Keratinocyte (primary cell): ENCODE data around the gene GNAT2. TPM values are rescaled to one million over a fixed set of nuclear protein-coding genes. Genes with fewer than 3 reads are reported as not detected.
A peak's percentile ranks its signal among the peaks of the same experiment; 100 is the strongest.

Experiments used
- DNase-seq: peaks from one replicate; pipeline ENCODE4 v3.0.0-alpha.2; 2011; ENCODE audit warnings: low read depth, missing footprints, low spot score
- FAIRE-seq: peaks from 2 replicates; lab custom pipeline; 2011; peaks lifted over from hg19 to GRCh38; lab: Jason Lieb, UNC
- H2AFZ ChIP-seq: 2 replicates; pipeline ENCODE4 v1.6.0; 2012; ENCODE audit warnings: low read length, control low read depth, inconsistent platforms; ENCODE audit not compliant: control insufficient read depth
- H3K27ac ChIP-seq: 2 replicates; pipeline ENCODE4 v1.5.1; 2011; ENCODE audit warnings: low read length; ENCODE audit not compliant: control insufficient read depth, insufficient read depth
- H3K27me3 ChIP-seq: 3 replicates; pipeline ENCODE4 v1.6.0; 2011; ENCODE audit warnings: low read length; ENCODE audit not compliant: control insufficient read depth, insufficient read depth; ENCODE audit errors: extremely low read depth
- H3K36me3 ChIP-seq, 2 experiments: 2 replicates in 1 of 2; 3 replicates in 1 of 2; pipeline ENCODE4 v1.5.1; 2011; ENCODE audit warnings: low read length in 2 of 2, mild to moderate bottlenecking in 1 of 2; ENCODE audit not compliant: control insufficient read depth in 2 of 2, insufficient read depth in 2 of 2; ENCODE audit errors: extremely low read depth in 1 of 2
- H3K4me1 ChIP-seq: 3 replicates; pipeline ENCODE4 v1.5.1; 2011; ENCODE audit warnings: low read length; ENCODE audit not compliant: control insufficient read depth, insufficient read depth; ENCODE audit errors: extremely low read depth
- H3K4me2 ChIP-seq: 3 replicates; pipeline ENCODE4 v1.6.0; 2011; ENCODE audit warnings: low read depth, low read length; ENCODE audit not compliant: control insufficient read depth, insufficient read depth; ENCODE audit errors: extremely low read depth
- H3K4me3 ChIP-seq, 3 experiments: fragments of 200-600 bp in 1 of 3; sonication (generic) in 1 of 3; 2 replicates in 2 of 3; 3 replicates in 1 of 3; pipeline ENCODE4 v1.5.1; 2011 to 2016; ENCODE audit warnings: low read length in 3 of 3, mild to moderate bottlenecking in 3 of 3, control low read depth in 2 of 3, inconsistent platforms in 1 of 3, low read depth in 1 of 3, mixed read lengths in 1 of 3, mixed run types in 1 of 3, moderate library complexity in 1 of 3; ENCODE audit not compliant: control insufficient read depth in 2 of 3, insufficient read depth in 2 of 3; ENCODE audit errors: extremely low read depth in 1 of 3
- H3K79me2 ChIP-seq: 2 replicates; pipeline ENCODE4 v1.6.0; 2012; ENCODE audit warnings: low read length; ENCODE audit not compliant: control insufficient read depth, insufficient read depth
- H3K9ac ChIP-seq: 3 replicates; pipeline ENCODE4 v1.6.0; 2011; ENCODE audit warnings: low read length; ENCODE audit not compliant: control insufficient read depth, insufficient read depth; ENCODE audit errors: extremely low read depth
- H3K9me1 ChIP-seq: 3 replicates; pipeline ENCODE4 v1.6.0; 2011; ENCODE audit warnings: low read length; ENCODE audit not compliant: control insufficient read depth, insufficient read depth; ENCODE audit errors: extremely low read depth
- H3K9me3 ChIP-seq: 2 replicates; pipeline ENCODE4 v1.5.1; 2012; ENCODE audit warnings: low read depth, low read length; ENCODE audit not compliant: control insufficient read depth
- H4K20me1 ChIP-seq: 3 replicates; pipeline ENCODE4 v1.6.0; 2011; ENCODE audit warnings: low read length; ENCODE audit not compliant: control insufficient read depth, insufficient read depth; ENCODE audit errors: extremely low read depth
- CTCF ChIP-seq, 3 experiments: IDR thresholded peaks in 1 of 3; conservative IDR thresholded peaks in 1 of 3; optimal IDR thresholded peaks in 1 of 3; 2 replicates in 2 of 3; 3 replicates in 1 of 3; pipeline versions ENCODE3 to v1.5.1; 2011; ENCODE audit warnings: low read length in 3 of 3, mild to moderate bottlenecking in 3 of 3, moderate library complexity in 2 of 3, control low read depth in 1 of 3, inconsistent platforms in 1 of 3; ENCODE audit not compliant: insufficient read depth in 2 of 3; ENCODE audit errors: extremely low read depth in 1 of 3
- EZH2 ChIP-seq: IDR thresholded peaks from one replicate; pipeline ENCODE4 v1.6.1; 2012; ENCODE audit warnings: inconsistent platforms, mild to moderate bottlenecking, low read length, moderate library complexity
- dilution Hi-C: fragments of 300-500 bp; cut with MboI; formaldehyde crosslinking; loops from one replicate; pipeline ENCODE4 v1.7.0; 2020; ENCODE audit warnings: low sequenced_read_pairs; ENCODE audit not compliant: extremely low pct_ligation_motif_present
- polyA plus RNA-seq, 5 experiments: library from polyadenylated mRNA; depleted of rRNA in 3 of 5; stranded (reverse) in 3 of 5; stranded (forward) in 1 of 5; unstranded in 1 of 5; fragments of >200 nt; gene quantifications; 1 replicate in 1 of 5; 2 replicates in 3 of 5; 3 replicates in 1 of 5; pipeline versions ENCODE4 v1.2.1 to v1.2.3, GENCODE V29; 2011 to 2012; ENCODE audit warnings: missing spikeins in 2 of 5, low read depth in 1 of 5, low replicate concordance in 1 of 5

The GNAT2 gene
- polyA plus RNA-seq, 1 donor (not counting 4 experiments of a cell fraction or from before 2014, with no cell fraction given), result 0.17 TPM

- dilution Hi-C loops, result no loop called here
- Histone ChIP-seq H3K9ac (peak within 1 kb of the TSS; percentile 28), H3K4me2 (peak within 1 kb of the TSS; percentile 70)
Observed at GRCh38 chr1:109667452-109668122, 48.2 kb upstream of the GNAT2 start, which contains the start of gene GSTM2. GSTM2 (plus strand) TSS chr1:109668057; CDS start chr1:109668116, 59 bp downstream.

GRCh38 chr1:109664671-109665070 is 45.3 kb upstream of the GNAT2 start:
- no peak overlapping the region for H3K4me2 ChIP-seq
- no peak for FAIRE-seq
- H3K4me1 ChIP-seq, result no peaks in the 10 kb centered on the region
- no peaks in the 10 kb centered on the region for H3K27me3 ChIP-seq
- no peak for TF ChIP-seq EZH2
- TF ChIP-seq CTCF (optimal IDR thresholded peaks at IDR 0.05 in 1 of 3, IDR thresholded peaks at IDR 0.05 in 1 of 3, conservative IDR thresholded peaks at IDR 0.05 in 1 of 3; ENCODE audit: extremely low read depth in 1 of 3, insufficient read depth in 2 of 3, low read length in 3 of 3), result no peak
- dilution Hi-C loops, result no loop called here
- H4K20me1 ChIP-seq, result no peaks in the 10 kb centered on the region
- DNase-seq, result no peak
- H3K27ac ChIP-seq, result no peak overlapping the region
- H3K4me3 ChIP-seq, result no peak overlapping the region
- no peaks in the 10 kb centered on the region for H3K79me2 ChIP-seq
- H3K9ac ChIP-seq, result no peak overlapping the region
- H3K9me3 ChIP-seq, result no peaks in the 10 kb centered on the region
- no peaks in the 10 kb centered on the region for H3K36me3 ChIP-seq
- no peaks in the 10 kb centered on the region for H3K9me1 ChIP-seq
- no peak overlapping the region for H2AFZ ChIP-seq

More at GRCh38 chr1:109667452-109668122, 48.2 kb upstream of the GNAT2 start, which contains the start of gene GSTM2:
- DNase-seq (no peak), FAIRE-seq (no peak)
- no peaks in the 10 kb centered on the region for H3K27me3 ChIP-seq
- H3K27ac ChIP-seq, result no peak within 1 kb of the TSS
- no peaks in the 10 kb centered on the region for H3K4me1 ChIP-seq
- H3K79me2 ChIP-seq, result no peaks in the 10 kb centered on the region
- no peaks in the 10 kb centered on the region for H3K36me3 ChIP-seq
- TF ChIP-seq CTCF (optimal IDR thresholded peaks at IDR 0.05 in 1 of 3, IDR thresholded peaks at IDR 0.05 in 1 of 3, conservative IDR thresholded peaks at IDR 0.05 in 1 of 3; ENCODE audit: extremely low read depth in 1 of 3, insufficient read depth in 2 of 3, low read length in 3 of 3), result no peak
- TF ChIP-seq EZH2, result no peak
- H3K4me3 ChIP-seq, result peak within 1 kb of the TSS in 2 of 3 experiments; percentile 42 to 49
- H3K9me1 ChIP-seq, result no peaks in the 10 kb centered on the region
- no peaks in the 10 kb centered on the region for H4K20me1 ChIP-seq
- H3K9me3 ChIP-seq, result no peaks in the 10 kb centered on the region
- H2AFZ ChIP-seq, result peak within 1 kb of the TSS; percentile 35
